Measurements from ENCODE around the gene UBD.

The UBD gene

DNA sequence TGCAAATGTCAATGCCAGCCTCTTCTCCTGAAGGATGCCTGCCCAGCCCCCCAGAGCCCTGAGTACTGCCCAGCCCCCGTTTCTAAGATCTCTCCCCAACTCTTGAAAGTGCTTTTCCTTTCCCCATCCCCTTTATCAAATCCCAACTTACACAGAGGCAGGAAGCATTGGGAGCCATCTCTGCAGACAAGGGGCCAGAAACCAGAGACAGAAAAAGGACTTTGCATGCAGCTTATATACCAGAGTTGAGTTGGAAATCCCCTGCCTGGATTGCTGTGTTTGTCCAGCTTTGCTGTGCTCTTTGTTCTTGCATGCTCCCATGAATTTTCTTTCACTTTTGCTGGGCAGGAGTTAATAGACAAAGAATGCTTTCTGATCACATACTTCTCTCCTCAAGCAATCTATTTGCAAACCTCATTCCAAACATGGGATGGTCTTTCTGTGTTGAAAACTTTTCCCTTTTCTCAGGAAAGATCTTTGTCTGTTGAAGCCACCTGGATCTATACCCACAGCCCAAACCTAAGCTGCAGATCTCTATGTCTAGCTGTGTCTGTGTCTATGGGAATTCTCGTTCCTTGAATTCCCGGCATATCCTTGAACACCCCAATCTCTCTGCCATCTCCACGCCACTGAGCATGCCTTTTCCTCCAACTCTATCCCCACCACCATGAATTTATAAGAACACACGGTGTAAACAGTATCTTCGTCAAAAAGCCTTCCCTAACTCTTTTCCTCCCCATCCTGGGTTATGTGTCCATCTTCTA, at the start of gene UBD:
Gene UBD, minus strand, starts transcription at position 209 of the 764 bp plus-strand sequence. Its CDS starts 31 bp downstream, at position 178.
- TF ChIP-seq, protein P1, sequence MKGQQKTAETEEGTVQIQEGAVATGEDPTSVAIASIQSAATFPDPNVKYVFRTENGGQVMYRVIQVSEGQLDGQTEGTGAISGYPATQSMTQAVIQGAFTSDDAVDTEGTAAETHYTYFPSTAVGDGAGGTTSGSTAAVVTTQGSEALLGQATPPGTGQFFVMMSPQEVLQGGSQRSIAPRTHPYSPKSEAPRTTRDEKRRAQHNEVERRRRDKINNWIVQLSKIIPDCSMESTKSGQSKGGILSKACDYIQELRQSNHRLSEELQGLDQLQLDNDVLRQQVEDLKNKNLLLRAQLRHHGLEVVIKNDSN (IDR thresholded peaks at IDR 0.05), result no peak
- TF ChIP-seq CREB1 (IDR thresholded peaks at IDR 0.05; ENCODE audit: low read depth) (no peak), CEBPB (IDR thresholded peaks at IDR 0.05) (no peak), TCF12 (IDR thresholded peaks at IDR 0.05; ENCODE audit: low read depth) (no peak), NFIC (IDR thresholded peaks at IDR 0.05) (no peak)
- TF ChIP-seq, protein P2, sequence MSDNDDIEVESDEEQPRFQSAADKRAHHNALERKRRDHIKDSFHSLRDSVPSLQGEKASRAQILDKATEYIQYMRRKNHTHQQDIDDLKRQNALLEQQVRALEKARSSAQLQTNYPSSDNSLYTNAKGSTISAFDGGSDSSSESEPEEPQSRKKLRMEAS (IDR thresholded peaks at IDR 0.05), result no peak

DNA sequence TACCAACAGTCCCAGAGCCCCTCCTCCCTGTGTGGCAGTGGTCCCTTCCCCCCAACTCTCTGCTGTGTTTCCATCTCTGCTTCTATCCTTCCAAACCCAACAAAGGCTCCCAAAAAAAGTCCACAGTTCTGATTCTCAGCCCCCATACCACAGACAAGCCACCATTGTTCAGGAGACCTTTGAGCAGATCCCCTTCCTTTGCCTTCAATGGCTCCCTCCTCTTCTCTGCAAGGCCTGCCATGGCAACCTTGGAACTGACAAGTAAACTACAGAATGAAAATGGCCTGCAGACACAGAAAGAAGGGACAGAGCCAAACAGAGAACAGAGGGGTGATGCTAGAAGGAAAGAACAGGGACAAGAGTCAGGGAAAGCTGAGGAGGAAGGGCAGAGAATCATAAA, 48.6 kb upstream of the UBD start:
- TF ChIP-seq RAD21 (IDR thresholded peaks at IDR 0.05; ENCODE audit: low read depth) (no peak), ZBTB7A (IDR thresholded peaks at IDR 0.05; ENCODE audit: low read depth) (no peak), TEAD4 (IDR thresholded peaks at IDR 0.05) (no peak), EGR1 (IDR thresholded peaks at IDR 0.05) (no peak), FOXM1 (IDR thresholded peaks at IDR 0.05; ENCODE audit: borderline replicate concordance, low read depth) (no peak), YY1 (IDR thresholded peaks at IDR 0.05; ENCODE audit: low read depth) (no peak), EP300 (IDR thresholded peaks at IDR 0.05; ENCODE audit: borderline replicate concordance) (no peak), CREB1 (IDR thresholded peaks at IDR 0.05; ENCODE audit: low read depth) (no peak), CEBPB (IDR thresholded peaks at IDR 0.05) (no peak)
- TF ChIP-seq, protein P1 (IDR thresholded peaks at IDR 0.05), result no peak

DNA sequence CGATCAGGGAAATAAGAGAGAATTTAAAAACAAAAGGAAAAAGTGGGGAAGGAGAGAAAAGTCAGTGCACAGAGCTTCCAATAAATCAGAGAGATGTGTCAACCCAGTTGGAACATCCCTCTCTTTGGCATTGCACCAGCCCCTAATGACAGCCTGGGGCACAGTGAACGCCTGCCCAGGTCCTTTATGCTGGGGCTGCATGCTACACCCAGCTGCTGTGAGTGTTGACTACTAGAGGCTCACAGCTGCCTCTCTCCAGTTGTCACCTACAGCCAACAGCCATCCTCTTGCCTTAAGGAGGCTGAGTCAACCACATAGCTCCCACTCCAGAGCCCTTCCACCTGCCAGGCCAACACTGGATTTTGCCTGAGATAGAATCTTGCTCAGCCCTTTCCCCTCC, 44.4 kb upstream of the UBD start:
- TF ChIP-seq CREB1 (IDR thresholded peaks at IDR 0.05; ENCODE audit: low read depth) (no peak), YY1 (IDR thresholded peaks at IDR 0.05; ENCODE audit: low read depth) (no peak), RAD21 (IDR thresholded peaks at IDR 0.05; ENCODE audit: low read depth) (no peak), FOXM1 (IDR thresholded peaks at IDR 0.05; ENCODE audit: borderline replicate concordance, low read depth) (no peak), TEAD4 (IDR thresholded peaks at IDR 0.05) (no peak), TAF1 (IDR thresholded peaks at IDR 0.05; ENCODE audit: low read depth) (no peak), ZBTB7A (IDR thresholded peaks at IDR 0.05; ENCODE audit: low read depth) (no peak), EGR1 (IDR thresholded peaks at IDR 0.05) (no peak), TCF12 (IDR thresholded peaks at IDR 0.05; ENCODE audit: low read depth) (no peak), CEBPB (IDR thresholded peaks at IDR 0.05) (no peak), NFIC (IDR thresholded peaks at IDR 0.05) (no peak), EP300 (IDR thresholded peaks at IDR 0.05; ENCODE audit: borderline replicate concordance) (no peak)
- TF ChIP-seq, protein P3, sequence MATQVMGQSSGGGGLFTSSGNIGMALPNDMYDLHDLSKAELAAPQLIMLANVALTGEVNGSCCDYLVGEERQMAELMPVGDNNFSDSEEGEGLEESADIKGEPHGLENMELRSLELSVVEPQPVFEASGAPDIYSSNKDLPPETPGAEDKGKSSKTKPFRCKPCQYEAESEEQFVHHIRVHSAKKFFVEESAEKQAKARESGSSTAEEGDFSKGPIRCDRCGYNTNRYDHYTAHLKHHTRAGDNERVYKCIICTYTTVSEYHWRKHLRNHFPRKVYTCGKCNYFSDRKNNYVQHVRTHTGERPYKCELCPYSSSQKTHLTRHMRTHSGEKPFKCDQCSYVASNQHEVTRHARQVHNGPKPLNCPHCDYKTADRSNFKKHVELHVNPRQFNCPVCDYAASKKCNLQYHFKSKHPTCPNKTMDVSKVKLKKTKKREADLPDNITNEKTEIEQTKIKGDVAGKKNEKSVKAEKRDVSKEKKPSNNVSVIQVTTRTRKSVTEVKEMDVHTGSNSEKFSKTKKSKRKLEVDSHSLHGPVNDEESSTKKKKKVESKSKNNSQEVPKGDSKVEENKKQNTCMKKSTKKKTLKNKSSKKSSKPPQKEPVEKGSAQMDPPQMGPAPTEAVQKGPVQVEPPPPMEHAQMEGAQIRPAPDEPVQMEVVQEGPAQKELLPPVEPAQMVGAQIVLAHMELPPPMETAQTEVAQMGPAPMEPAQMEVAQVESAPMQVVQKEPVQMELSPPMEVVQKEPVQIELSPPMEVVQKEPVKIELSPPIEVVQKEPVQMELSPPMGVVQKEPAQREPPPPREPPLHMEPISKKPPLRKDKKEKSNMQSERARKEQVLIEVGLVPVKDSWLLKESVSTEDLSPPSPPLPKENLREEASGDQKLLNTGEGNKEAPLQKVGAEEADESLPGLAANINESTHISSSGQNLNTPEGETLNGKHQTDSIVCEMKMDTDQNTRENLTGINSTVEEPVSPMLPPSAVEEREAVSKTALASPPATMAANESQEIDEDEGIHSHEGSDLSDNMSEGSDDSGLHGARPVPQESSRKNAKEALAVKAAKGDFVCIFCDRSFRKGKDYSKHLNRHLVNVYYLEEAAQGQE (IDR thresholded peaks at IDR 0.05; ENCODE audit: low read depth), result no peak
- TF ChIP-seq, protein P1 (IDR thresholded peaks at IDR 0.05), result no peak
- TF ChIP-seq, protein P2 (IDR thresholded peaks at IDR 0.05), result no peak

DNA sequence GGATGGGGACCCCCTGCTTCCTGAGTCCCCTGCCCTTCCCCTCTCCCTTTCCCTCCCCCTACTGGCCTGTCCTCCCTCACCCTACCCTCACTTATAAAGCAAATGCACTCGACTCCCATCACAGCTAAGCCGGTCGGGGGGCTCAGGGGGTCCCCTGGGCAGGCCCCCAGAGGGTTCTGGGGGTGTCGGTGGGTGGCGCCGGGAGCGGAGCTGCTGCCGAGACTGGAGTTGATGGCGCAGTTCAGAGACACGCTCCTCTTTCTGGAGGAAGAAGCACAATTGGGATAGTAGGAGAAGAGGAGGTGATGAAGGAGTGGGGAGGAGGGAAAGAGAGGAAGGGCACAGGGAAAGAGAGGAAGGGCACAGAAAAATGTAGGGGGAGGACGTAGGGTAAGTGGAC, 43.9 kb upstream of the UBD start:
- TF ChIP-seq CEBPB (IDR thresholded peaks at IDR 0.05), result no peak

DNA sequence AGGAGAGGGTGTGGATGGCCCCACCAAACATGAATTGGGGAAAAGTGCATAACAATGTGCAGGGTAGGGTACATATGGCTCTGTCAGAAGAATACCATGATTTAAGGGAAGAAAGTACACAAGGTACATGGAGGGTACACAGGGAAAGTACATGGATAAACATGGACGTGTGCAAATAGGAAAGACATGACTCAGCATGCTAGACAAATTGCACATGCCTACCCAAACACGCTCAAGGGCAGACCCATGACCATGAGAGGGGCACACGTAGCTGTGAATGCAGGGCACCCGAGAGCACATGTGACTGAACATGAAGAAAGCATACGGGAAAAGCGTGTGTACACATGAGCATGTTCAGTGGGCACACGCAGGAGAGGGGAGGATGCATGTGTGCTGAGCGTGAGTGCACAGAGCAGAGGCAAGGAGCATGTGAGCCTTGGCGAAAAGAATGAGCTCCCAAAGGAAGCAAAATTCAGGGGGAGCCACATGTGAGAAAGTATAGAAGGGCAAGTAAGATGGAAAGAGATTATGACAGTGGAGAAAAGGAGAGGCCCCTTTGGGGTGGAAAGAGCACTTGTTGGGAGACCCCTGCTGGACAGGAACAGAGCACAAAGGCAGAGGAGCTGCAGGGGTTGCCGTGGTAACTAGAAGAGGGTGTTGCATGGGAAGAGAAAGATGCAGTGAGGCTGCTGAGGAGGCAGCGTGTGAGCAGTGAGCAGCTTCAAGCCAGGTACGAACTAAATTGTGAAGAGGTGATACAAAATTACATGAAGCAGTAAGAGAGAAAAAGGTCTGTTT, 43.2 kb upstream of the UBD start:
- TF ChIP-seq NFIC (IDR thresholded peaks at IDR 0.05) (no peak), TEAD4 (IDR thresholded peaks at IDR 0.05) (no peak), EGR1 (IDR thresholded peaks at IDR 0.05) (no peak), FOXM1 (IDR thresholded peaks at IDR 0.05; ENCODE audit: borderline replicate concordance, low read depth) (no peak), CEBPB (IDR thresholded peaks at IDR 0.05) (no peak), EP300 (IDR thresholded peaks at IDR 0.05; ENCODE audit: borderline replicate concordance) (no peak), TCF12 (IDR thresholded peaks at IDR 0.05; ENCODE audit: low read depth) (no peak)
- TF ChIP-seq, protein P2 (IDR thresholded peaks at IDR 0.05), result no peak
- TF ChIP-seq, protein P3 (IDR thresholded peaks at IDR 0.05; ENCODE audit: low read depth), result no peak
- TF ChIP-seq, protein P1 (IDR thresholded peaks at IDR 0.05), result no peak

All from Ishikawa (cell line).